ENCODE data around the gene MLC1.

DNA sequence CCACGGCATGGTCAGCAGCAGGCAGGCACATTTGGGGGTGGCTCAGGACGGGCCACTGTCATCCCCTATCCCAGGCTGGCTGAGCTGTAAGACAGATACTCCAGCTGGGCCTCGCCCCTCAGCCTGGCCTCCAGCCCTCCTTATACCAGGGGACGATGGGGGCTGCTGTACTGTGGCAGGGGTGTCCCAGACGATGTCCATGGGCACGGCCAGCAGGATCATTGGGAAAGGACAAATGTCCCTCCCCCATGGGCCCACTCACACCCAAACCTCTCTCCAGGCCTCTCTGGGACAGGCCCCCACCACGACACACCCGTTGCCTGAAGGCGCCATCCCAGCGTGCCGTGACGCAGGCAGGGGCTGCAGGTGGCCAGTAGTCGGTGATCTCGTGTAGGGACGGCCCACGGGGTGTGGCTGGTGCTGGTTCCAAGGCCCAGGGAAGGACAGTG is 71.1 kb downstream of the MLC1 start:
- TF ChIP-seq ESRRA (IDR thresholded peaks at IDR 0.05; ENCODE audit: low read length), result no peak
- no peak for TF ChIP-seq ZNF24 (IDR thresholded peaks at IDR 0.05)
- no peak for TF ChIP-seq POLR2A (IDR thresholded peaks at IDR 0.05; ENCODE audit: low read depth, low read length)
- no peak for TF ChIP-seq CTCF (IDR thresholded peaks at IDR 0.05 in 2 of 3, conservative IDR thresholded peaks at IDR 0.05 in 1 of 3; ENCODE audit: control insufficient read depth in 2 of 3, extremely low read depth in 1 of 3, insufficient read depth in 1 of 3, low read depth in 3 of 3, low read length in 3 of 3)
- no peak for TF ChIP-seq EED (IDR thresholded peaks at IDR 0.05; ENCODE audit: low read depth)
- TF ChIP-seq SIN3A (IDR thresholded peaks at IDR 0.05; ENCODE audit: low read depth, low read length), result no peak
- no peak for TF ChIP-seq EP300 (IDR thresholded peaks at IDR 0.05; ENCODE audit: borderline replicate concordance in 1 of 2, control insufficient read depth in 1 of 2, low read depth in 2 of 2, low read length in 2 of 2)
- no peak for TF ChIP-seq ETV6 (conservative IDR thresholded peaks at IDR 0.05 in 1 of 2, IDR thresholded peaks at IDR 0.05 in 1 of 2; ENCODE audit: borderline replicate concordance in 1 of 2, low read depth in 1 of 2)
- TF ChIP-seq SRF (IDR thresholded peaks at IDR 0.05; ENCODE audit: low read depth in 2 of 2, low read length in 2 of 2), result no peak
- TF ChIP-seq ZNF207 (IDR thresholded peaks at IDR 0.05; ENCODE audit: borderline replicate concordance), result no peak

Measured in GM12878 (cell line).